Natural killer cell (primary cell): ENCODE data around the gene OPA3. TPM values are rescaled to one million over a fixed set of nuclear protein-coding genes. Genes with fewer than 3 reads are reported as not detected.

Experiments
- ATAC-seq, 3 donors: fragments of 150-1000 bp in 2 of 3; fragments of 200-7000 bp in 1 of 3; cut with Tn5 transposase; 1 replicate in 1 of 3; 2 replicates in 2 of 3; pipeline ENCODE4 v1.10.0; 2021; ENCODE audit warnings: mild to moderate bottlenecking in 2 of 3, moderate library complexity in 2 of 3
- DNase-seq, 2 donors: peaks; one replicate each; pipeline versions ENCODE4 v3.0.0 to v3.0.0-alpha.2; 2013 to 2021; ENCODE audit warnings: mixed read lengths in 1 of 2
- H3K27ac ChIP-seq: one replicate; pipeline ENCODE4 v1.5.1; 2013; ENCODE audit warnings: mild to moderate bottlenecking, low read length
- H3K27me3 ChIP-seq: one replicate; pipeline ENCODE4 v1.6.1; 2013; ENCODE audit warnings: low read length; ENCODE audit not compliant: control insufficient read depth, insufficient read depth
- H3K36me3 ChIP-seq: one replicate; pipeline ENCODE4 v1.6.1; 2013; ENCODE audit warnings: low read length; ENCODE audit not compliant: control insufficient read depth, insufficient read depth
- H3K4me1 ChIP-seq: one replicate; pipeline ENCODE4 v1.6.1; 2013; ENCODE audit warnings: low read length; ENCODE audit not compliant: control insufficient read depth, insufficient read depth
- H3K4me3 ChIP-seq: one replicate; pipeline ENCODE4 v1.5.1; 2013; ENCODE audit warnings: low read length
- H3K9me3 ChIP-seq: one replicate; pipeline ENCODE4 v1.6.1; 2013; ENCODE audit warnings: low read length; ENCODE audit not compliant: control insufficient read depth, insufficient read depth
- H3K27ac Mint-ChIP-seq, 2 donors: one replicate each; pipeline ENCODE4 v1.8.0; 2022; ENCODE audit warnings: mild to moderate bottlenecking in 2 of 2, mixed read lengths in 2 of 2, moderate library complexity in 1 of 2
- H3K27me3 Mint-ChIP-seq, 2 donors: one replicate each; pipeline ENCODE4 v1.8.0; 2022; ENCODE audit warnings: low read depth in 2 of 2, mixed read lengths in 2 of 2
- H3K36me3 Mint-ChIP-seq: one replicate; pipeline ENCODE4 v1.8.0; 2022; ENCODE audit warnings: mixed read lengths
- H3K4me1 Mint-ChIP-seq, 2 donors: one replicate each; pipeline ENCODE4 v1.8.0; 2022; ENCODE audit warnings: mixed read lengths in 2 of 2
- H3K4me3 Mint-ChIP-seq: one replicate; pipeline ENCODE4 v1.8.0; 2022; ENCODE audit warnings: mild to moderate bottlenecking, moderate library complexity, mixed read lengths
- H3K9me3 Mint-ChIP-seq, 2 donors: one replicate each; pipeline ENCODE4 v1.8.0; 2022; ENCODE audit warnings: mixed read lengths in 2 of 2
- WGBS: methylation state at CpG from one replicate; pipeline ENCODE4 v1.1.7; 2013; ENCODE audit warnings: missing lambda C conversion rate; ENCODE audit not compliant: insufficient coverage; 5-methylcytosine and 5-hydroxymethylcytosine counted together
- intact Hi-C: fragments of 100-400 bp; cut with micrococcal nuclease; formaldehyde crosslinking; loops from one replicate; pipeline ENCODE4 v1.14.2; 2022
- total RNA-seq, 4 donors: library from RNA; stranded (reverse); fragments of 120-200 nt in 1 of 4; gene quantifications; one replicate each; pipeline versions ENCODE4 v1.2.3 to v1.2.4, GENCODE V29; 2013 to 2022
- TF ChIP-seq, protein P1 (sequence below): fragments of 200-600 bp; IDR thresholded peaks from one replicate; pipeline ENCODE4 v1.8.0; 2022; ENCODE audit warnings: antibody characterized with exemption

The OPA3 gene
- total RNA-seq, 3 donors from 2014 or later (not counting 1 experiment from before 2014, with no cell fraction given) = 8.2 to 10.4 (median 9.0) TPM

- no peaks in the 10 kb centered on the region for H3K9me3 Mint-ChIP-seq
- no peak for DNase-seq
- H3K36me3 Mint-ChIP-seq = no peaks in the 10 kb centered on the region
- no peak overlapping the region for H3K4me3 ChIP-seq
- H3K4me1 Mint-ChIP-seq = peaks cover 8 to 10% of the 10 kb centered on the region in 2 donors
- ATAC-seq = no peak
- H3K4me1 ChIP-seq = no peaks in the 10 kb centered on the region
- no peaks in the 10 kb centered on the region for H3K27me3 Mint-ChIP-seq
- no peak overlapping the region for H3K27ac ChIP-seq
- H3K27me3 ChIP-seq = no peaks in the 10 kb centered on the region
- TF ChIP-seq, protein P1, sequence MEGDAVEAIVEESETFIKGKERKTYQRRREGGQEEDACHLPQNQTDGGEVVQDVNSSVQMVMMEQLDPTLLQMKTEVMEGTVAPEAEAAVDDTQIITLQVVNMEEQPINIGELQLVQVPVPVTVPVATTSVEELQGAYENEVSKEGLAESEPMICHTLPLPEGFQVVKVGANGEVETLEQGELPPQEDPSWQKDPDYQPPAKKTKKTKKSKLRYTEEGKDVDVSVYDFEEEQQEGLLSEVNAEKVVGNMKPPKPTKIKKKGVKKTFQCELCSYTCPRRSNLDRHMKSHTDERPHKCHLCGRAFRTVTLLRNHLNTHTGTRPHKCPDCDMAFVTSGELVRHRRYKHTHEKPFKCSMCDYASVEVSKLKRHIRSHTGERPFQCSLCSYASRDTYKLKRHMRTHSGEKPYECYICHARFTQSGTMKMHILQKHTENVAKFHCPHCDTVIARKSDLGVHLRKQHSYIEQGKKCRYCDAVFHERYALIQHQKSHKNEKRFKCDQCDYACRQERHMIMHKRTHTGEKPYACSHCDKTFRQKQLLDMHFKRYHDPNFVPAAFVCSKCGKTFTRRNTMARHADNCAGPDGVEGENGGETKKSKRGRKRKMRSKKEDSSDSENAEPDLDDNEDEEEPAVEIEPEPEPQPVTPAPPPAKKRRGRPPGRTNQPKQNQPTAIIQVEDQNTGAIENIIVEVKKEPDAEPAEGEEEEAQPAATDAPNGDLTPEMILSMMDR = no peak
- H3K27ac Mint-ChIP-seq = no peak overlapping the region
- H3K9me3 ChIP-seq = no peaks in the 10 kb centered on the region
- no peak overlapping the region for H3K4me3 Mint-ChIP-seq
- no peaks in the 10 kb centered on the region for H3K36me3 ChIP-seq
- intact Hi-C loops = no loop called here
- 95% methylated on average over 5 of the region's 8 CpGs for whole genome bisulfite sequencing
Measured at GRCh38 chr19:45571457-45572220, 13.0 kb downstream of the OPA3 start.

GRCh38 chr19:45569619-45570421 lies 14.8 kb downstream of the OPA3 start:
- no peaks in the 10 kb centered on the region for H3K27me3 ChIP-seq
- H3K36me3 Mint-ChIP-seq = no peaks in the 10 kb centered on the region
- no peak overlapping the region for H3K27ac Mint-ChIP-seq
- WGBS = 68% methylated on average over 14 of the region's 15 CpGs
- peak; percentile 72 to 85 (median 75) for ATAC-seq
- H3K9me3 Mint-ChIP-seq = no peaks in the 10 kb centered on the region
- H3K27ac ChIP-seq = no peak overlapping the region
- no peak overlapping the region for H3K4me3 Mint-ChIP-seq
- no peak overlapping the region for H3K4me3 ChIP-seq
- no peaks in the 10 kb centered on the region for H3K9me3 ChIP-seq
- TF ChIP-seq, protein P1 = peak; percentile 47
- intact Hi-C loops = loop anchor here (10.0 kb wide), 1 partner anchor 145 kb away; the partner anchor contains the start of gene ERCC1
- no peaks in the 10 kb centered on the region for H3K4me1 ChIP-seq
- DNase-seq = peak; percentile 50 to 69
- peaks cover 8 to 10% of the 10 kb centered on the region in 2 donors for H3K4me1 Mint-ChIP-seq
- H3K27me3 Mint-ChIP-seq = no peaks in the 10 kb centered on the region
- H3K36me3 ChIP-seq = no peaks in the 10 kb centered on the region

GRCh38 chr19:45568732-45569131 lies 15.9 kb downstream of the OPA3 start:
- intact Hi-C loops = loop anchor here (10.0 kb wide), 1 partner anchor 144 kb away; the partner anchor contains the start of gene ERCC1
- TF ChIP-seq, protein P1 = no peak

More at GRCh38 chr19:45568732-45569131, 15.9 kb downstream of the OPA3 start:
- H3K4me1 Mint-ChIP-seq = peaks cover 8 to 9% of the 10 kb centered on the region in 2 donors
- H3K27me3 Mint-ChIP-seq = no peaks in the 10 kb centered on the region
- H3K36me3 Mint-ChIP-seq = no peaks in the 10 kb centered on the region
- ATAC-seq (no peak), DNase-seq (no peak)
- WGBS = 95% methylated on average over 3 of the region's 3 CpGs
- peaks cover 4% of the 10 kb centered on the region for H3K4me1 ChIP-seq
- H3K9me3 ChIP-seq = no peaks in the 10 kb centered on the region
- no peaks in the 10 kb centered on the region for H3K27me3 ChIP-seq
- no peaks in the 10 kb centered on the region for H3K9me3 Mint-ChIP-seq
- H3K36me3 ChIP-seq = no peaks in the 10 kb centered on the region
- H3K4me3 Mint-ChIP-seq = no peak overlapping the region
- no peak overlapping the region for H3K27ac Mint-ChIP-seq
- no peak overlapping the region for H3K27ac ChIP-seq
- H3K4me3 ChIP-seq = no peak overlapping the region
